GM06990 (cell line): ENCODE data around the gene PTPRN2.

Experiments used
- DNase-seq: peaks from one replicate; pipeline ENCODE4 v3.0.0-alpha.2; 2011; ENCODE audit not compliant: insufficient read length; ENCODE audit errors: extremely low read depth
- H3K27me3 ChIP-seq: replicated peaks from 2 replicates; pipeline ENCODE4 v1.6.0; 2011; ENCODE audit warnings: low read length; ENCODE audit not compliant: control insufficient read depth, insufficient read depth
- H3K36me3 ChIP-seq: 2 replicates; pipeline ENCODE4 v1.5.1; 2011; ENCODE audit warnings: low read length; ENCODE audit not compliant: control insufficient read depth, insufficient read depth
- H3K4me3 ChIP-seq: replicated peaks from 2 replicates; pipeline ENCODE4 v1.5.1; 2011; ENCODE audit warnings: low read depth, mild to moderate bottlenecking, control low read depth, low read length
- CTCF ChIP-seq: IDR thresholded peaks from 2 replicates; pipeline ENCODE4 v1.5.1; 2011; ENCODE audit warnings: low read length, control low read depth, mild to moderate bottlenecking, inconsistent platforms; ENCODE audit not compliant: insufficient read depth, poor library complexity, severe bottlenecking

The PTPRN2 gene

GRCh38 chr7:158094671-158095226 lies 492.9 kb downstream of the PTPRN2 start:
- H3K36me3 ChIP-seq: no peaks in the 10 kb centered on the region
- H3K27me3 ChIP-seq: no peaks in the 10 kb centered on the region
- TF ChIP-seq CTCF: no peak
- no peak overlapping the region for H3K4me3 ChIP-seq
- DNase-seq: no peak

GRCh38 chr7:158094046-158094445 lies 493.6 kb downstream of the PTPRN2 start:
- H3K4me3 ChIP-seq: no peak overlapping the region
- no peak for DNase-seq
- TF ChIP-seq CTCF: no peak
- H3K27me3 ChIP-seq: no peaks in the 10 kb centered on the region
- H3K36me3 ChIP-seq: no peaks in the 10 kb centered on the region

GRCh38 chr7:158093156-158093796 lies 494.3 kb downstream of the PTPRN2 start:
- TF ChIP-seq CTCF: no peak
- no peak for DNase-seq
- no peaks in the 10 kb centered on the region for H3K27me3 ChIP-seq

GRCh38 chr7:158087196-158087595 lies 500.4 kb downstream of the PTPRN2 start:
- H3K4me3 ChIP-seq: no peak overlapping the region
- no peaks in the 10 kb centered on the region for H3K36me3 ChIP-seq
- no peaks in the 10 kb centered on the region for H3K27me3 ChIP-seq
- no peak for DNase-seq
- no peak for TF ChIP-seq CTCF

More at GRCh38 chr7:158093156-158093796, 494.3 kb downstream of the PTPRN2 start:
- no peak overlapping the region for H3K4me3 ChIP-seq
- H3K36me3 ChIP-seq: no peaks in the 10 kb centered on the region

GRCh38 chr7:158085741-158086695 lies 501.6 kb downstream of the PTPRN2 start:
- DNase-seq: no peak
- Histone ChIP-seq H3K4me3 (no peak overlapping the region), H3K27me3 (no peaks in the 10 kb centered on the region), H3K36me3 (no peaks in the 10 kb centered on the region)
- no peak for TF ChIP-seq CTCF
